HL-60 (cell line): ENCODE measurements around the gene GRM8.

Source experiments
- REST ChIP-seq: IDR thresholded peaks from 2 replicates; pipeline ENCODE4 v1.6.1; 2012; ENCODE audit warnings: low read depth; ENCODE audit not compliant: insufficient replicate concordance
- TF ChIP-seq, protein P1 (sequence below): IDR thresholded peaks from one replicate; pipeline ENCODE4 v1.5.1; 2011; ENCODE audit warnings: low read length, control low read depth, inconsistent platforms; ENCODE audit not compliant: insufficient read depth

DNA sequence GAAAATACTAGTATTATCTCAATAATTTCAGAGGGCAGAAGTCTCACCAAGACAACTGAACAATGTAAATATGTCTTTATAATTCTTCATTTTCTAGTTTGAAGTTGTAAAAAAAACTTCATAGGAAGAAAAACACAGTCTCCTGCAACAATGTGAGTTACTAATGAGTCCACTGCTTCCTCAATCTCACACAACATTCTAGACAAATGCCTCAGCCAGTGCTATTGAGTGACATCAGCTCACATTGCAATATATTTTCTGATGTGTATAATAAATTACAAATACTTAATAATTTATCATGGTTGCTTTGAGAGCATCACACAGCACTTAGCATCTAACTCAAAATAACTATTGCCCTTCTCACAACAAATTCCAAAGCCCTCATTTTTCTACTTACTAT lies 321.2 kb downstream of the GRM8 start:
- TF ChIP-seq, protein P1, sequence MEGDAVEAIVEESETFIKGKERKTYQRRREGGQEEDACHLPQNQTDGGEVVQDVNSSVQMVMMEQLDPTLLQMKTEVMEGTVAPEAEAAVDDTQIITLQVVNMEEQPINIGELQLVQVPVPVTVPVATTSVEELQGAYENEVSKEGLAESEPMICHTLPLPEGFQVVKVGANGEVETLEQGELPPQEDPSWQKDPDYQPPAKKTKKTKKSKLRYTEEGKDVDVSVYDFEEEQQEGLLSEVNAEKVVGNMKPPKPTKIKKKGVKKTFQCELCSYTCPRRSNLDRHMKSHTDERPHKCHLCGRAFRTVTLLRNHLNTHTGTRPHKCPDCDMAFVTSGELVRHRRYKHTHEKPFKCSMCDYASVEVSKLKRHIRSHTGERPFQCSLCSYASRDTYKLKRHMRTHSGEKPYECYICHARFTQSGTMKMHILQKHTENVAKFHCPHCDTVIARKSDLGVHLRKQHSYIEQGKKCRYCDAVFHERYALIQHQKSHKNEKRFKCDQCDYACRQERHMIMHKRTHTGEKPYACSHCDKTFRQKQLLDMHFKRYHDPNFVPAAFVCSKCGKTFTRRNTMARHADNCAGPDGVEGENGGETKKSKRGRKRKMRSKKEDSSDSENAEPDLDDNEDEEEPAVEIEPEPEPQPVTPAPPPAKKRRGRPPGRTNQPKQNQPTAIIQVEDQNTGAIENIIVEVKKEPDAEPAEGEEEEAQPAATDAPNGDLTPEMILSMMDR = no peak
- TF ChIP-seq REST = no peak
